OCI-M1 (cell line): ENCODE data around the gene DIAPH2.
"Not testable (repeated sequence)": the region's sequence is repeated elsewhere in the genome, so short reads cannot be mapped to it uniquely, and the experiment has no call there.

Experiments
- DNase-seq: peaks from one replicate; lab custom pipeline; 2025; lab: John Stamatoyannopoulos, UW

Gene DIAPH2

GRCh38 chrX:96824166-96824565, 139.5 kb downstream of the DIAPH2 start:
- no peak for DNase-seq

GRCh38 chrX:96833333-96833732, 148.7 kb downstream of the DIAPH2 start:
- DNase-seq, result no peak

- no peak for DNase-seq
Measured at GRCh38 chrX:96834137-96834536, 149.5 kb downstream of the DIAPH2 start.

- no peak for DNase-seq
Measured at GRCh38 chrX:96835660-96836289, 151.1 kb downstream of the DIAPH2 start.

- DNase-seq, result no peak
Measured at GRCh38 chrX:96837808-96838207, 153.2 kb downstream of the DIAPH2 start.

GRCh38 chrX:96838537-96838936, 153.9 kb downstream of the DIAPH2 start:
- DNase-seq, result no peak

- no peak for DNase-seq
Measured at GRCh38 chrX:96841325-96841724, 156.7 kb downstream of the DIAPH2 start.

GRCh38 chrX:96841866-96842265, 157.2 kb downstream of the DIAPH2 start:
- not testable (repeated sequence) for DNase-seq

GRCh38 chrX:96843566-96843965, 158.9 kb downstream of the DIAPH2 start:
- peak; percentile 13 for DNase-seq

- DNase-seq, result no peak
Measured at GRCh38 chrX:96846841-96847240, 162.2 kb downstream of the DIAPH2 start.

GRCh38 chrX:96859422-96859821, 174.8 kb downstream of the DIAPH2 start:
- DNase-seq, result not testable (repeated sequence)

- DNase-seq, result peak; percentile 4
Measured at GRCh38 chrX:96861218-96861617, 176.6 kb downstream of the DIAPH2 start.

GRCh38 chrX:96861661-96862060, 177.0 kb downstream of the DIAPH2 start:
- DNase-seq, result no peak

GRCh38 chrX:96883608-96884007, 199.0 kb downstream of the DIAPH2 start, which contains the start of gene RPA4:
TSS of gene RPA4 (plus strand) at chrX:96883908. CDS start at chrX:96884311, 403 bp downstream.
- DNase-seq, result no peak

GRCh38 chrX:96884027-96884426, 199.4 kb downstream of the DIAPH2 start:
- no peak for DNase-seq

- no peak for DNase-seq
Measured at GRCh38 chrX:96889726-96890125, 205.1 kb downstream of the DIAPH2 start.

- DNase-seq, result no peak
Measured at GRCh38 chrX:96906741-96907140, 222.1 kb downstream of the DIAPH2 start.

GRCh38 chrX:96907516-96908272, 223.1 kb downstream of the DIAPH2 start:
- no peak for DNase-seq

GRCh38 chrX:96909291-96909690, 224.6 kb downstream of the DIAPH2 start:
- no peak for DNase-seq

- no peak for DNase-seq
Measured at GRCh38 chrX:96918864-96919263, 234.2 kb downstream of the DIAPH2 start.

GRCh38 chrX:96919672-96920071, 235.0 kb downstream of the DIAPH2 start:
- no peak for DNase-seq

- no peak for DNase-seq
Measured at GRCh38 chrX:96924581-96924980, 239.9 kb downstream of the DIAPH2 start.

- no peak for DNase-seq
Measured at GRCh38 chrX:96929036-96929435, 244.4 kb downstream of the DIAPH2 start.

GRCh38 chrX:96957718-96958117, 273.1 kb downstream of the DIAPH2 start:
- DNase-seq, result no peak
